GM10248 (cell line): ENCODE results near the gene MORN5.

ENCODE experiments used
- CTCF ChIA-PET: fragments of 300-600 bp; sonication (Branson Sonifier 250); formaldehyde crosslinking; extraction: SDS; loops from one replicate; lab custom pipeline; 2021; ENCODE audit warnings: antibody characterized with exemption; lab: Yijun Ruan, JAX
- POLR2A ChIA-PET: fragments of 350-650 bp; sonication (Branson Sonifier 250); formaldehyde crosslinking; extraction: SDS; loops from one replicate; lab custom pipeline; 2020; ENCODE audit warnings: antibody characterized with exemption; lab: Yijun Ruan, JAX
- DNase-seq: peaks from one replicate; pipeline ENCODE4 v3.0.0; 2012; ENCODE audit errors: extremely low spot score
- TF ChIP-seq, protein P1 (sequence below): IDR thresholded peaks from 2 replicates; pipeline ENCODE4 v1.5.1; 2012; ENCODE audit warnings: mild to moderate bottlenecking, low read depth; ENCODE audit errors: extremely low read depth, missing control alignments, control extremely low read depth

The MORN5 gene

DNA sequence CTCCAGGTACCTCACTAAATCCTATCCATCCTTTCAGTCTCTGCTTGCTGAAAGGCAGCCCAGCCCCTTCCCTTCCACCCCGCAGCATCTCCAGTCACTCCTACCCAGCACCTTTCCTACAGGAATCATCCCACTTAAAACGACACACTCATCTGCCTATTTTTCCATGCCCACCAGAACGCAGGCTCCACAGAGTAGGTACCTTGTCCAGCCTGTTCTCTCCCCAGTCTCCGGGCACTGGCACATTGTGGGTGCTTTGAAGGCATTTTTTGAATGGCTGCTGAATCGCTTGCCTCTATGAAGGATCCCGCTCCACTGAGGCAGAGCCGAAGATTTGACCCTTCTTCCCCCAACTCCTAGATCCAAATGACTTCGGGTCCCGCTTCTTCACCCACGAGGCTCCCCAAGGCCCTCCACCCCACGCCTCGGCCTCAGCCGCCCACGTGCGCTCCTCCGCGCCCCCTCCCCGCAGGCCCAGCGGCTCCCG is 53.4 kb downstream of the MORN5 start:
- ChIA-PET CTCF (no interaction called here), POLR2A (no interaction called here)
- DNase-seq: no peak
- TF ChIP-seq, protein P1, sequence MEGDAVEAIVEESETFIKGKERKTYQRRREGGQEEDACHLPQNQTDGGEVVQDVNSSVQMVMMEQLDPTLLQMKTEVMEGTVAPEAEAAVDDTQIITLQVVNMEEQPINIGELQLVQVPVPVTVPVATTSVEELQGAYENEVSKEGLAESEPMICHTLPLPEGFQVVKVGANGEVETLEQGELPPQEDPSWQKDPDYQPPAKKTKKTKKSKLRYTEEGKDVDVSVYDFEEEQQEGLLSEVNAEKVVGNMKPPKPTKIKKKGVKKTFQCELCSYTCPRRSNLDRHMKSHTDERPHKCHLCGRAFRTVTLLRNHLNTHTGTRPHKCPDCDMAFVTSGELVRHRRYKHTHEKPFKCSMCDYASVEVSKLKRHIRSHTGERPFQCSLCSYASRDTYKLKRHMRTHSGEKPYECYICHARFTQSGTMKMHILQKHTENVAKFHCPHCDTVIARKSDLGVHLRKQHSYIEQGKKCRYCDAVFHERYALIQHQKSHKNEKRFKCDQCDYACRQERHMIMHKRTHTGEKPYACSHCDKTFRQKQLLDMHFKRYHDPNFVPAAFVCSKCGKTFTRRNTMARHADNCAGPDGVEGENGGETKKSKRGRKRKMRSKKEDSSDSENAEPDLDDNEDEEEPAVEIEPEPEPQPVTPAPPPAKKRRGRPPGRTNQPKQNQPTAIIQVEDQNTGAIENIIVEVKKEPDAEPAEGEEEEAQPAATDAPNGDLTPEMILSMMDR: no peak

GRCh38 chr9:122213589-122214413 is 54.1 kb downstream of the MORN5 start:
- ChIA-PET POLR2A (interaction anchor here (0.6 kb wide), 2 partner anchors 33 to 71 kb away, joined by 3 to 8 read pairs; no protein-coding TSS in a partner anchor), CTCF (no interaction called here)
- peak; percentile 87 for DNase-seq

DNA sequence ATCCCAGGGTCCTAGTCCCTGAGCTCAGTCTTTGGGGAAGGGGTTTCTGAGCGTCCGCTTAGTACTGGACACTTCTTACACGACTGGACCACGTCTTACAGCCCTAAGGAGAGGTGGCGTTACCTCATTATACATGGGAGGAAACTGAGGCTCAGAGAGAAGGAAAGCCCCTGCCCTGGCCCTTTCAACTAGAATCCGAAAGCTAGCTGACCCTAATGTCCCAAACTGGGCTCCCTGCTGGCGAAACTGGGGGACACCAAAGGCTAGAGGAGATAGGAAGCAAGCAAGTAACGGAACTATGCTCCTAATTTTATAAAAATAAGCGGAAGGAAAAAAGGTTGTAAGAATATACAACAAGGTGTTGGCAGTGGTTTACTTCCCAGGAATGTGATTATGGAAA is 54.8 kb downstream of the MORN5 start:
- TF ChIP-seq, protein P1: no peak
- POLR2A ChIA-PET: interaction anchor here (0.6 kb wide), 2 partner anchors 32 to 70 kb away, joined by 3 to 8 read pairs; no protein-coding TSS in a partner anchor
- CTCF ChIA-PET: no interaction called here

More at GRCh38 chr9:122213589-122214413, 54.1 kb downstream of the MORN5 start:
- TF ChIP-seq, protein P1: no peak

GRCh38 chr9:122215663-122216062 is 56.0 kb downstream of the MORN5 start:
- no peak for DNase-seq
- TF ChIP-seq, protein P1: no peak
- CTCF ChIA-PET: interaction anchor here (1.5 kb wide), 1 partner anchor 93 kb away, joined by 3 read pairs; no protein-coding TSS in a partner anchor
- POLR2A ChIA-PET: no interaction called here

More for the DNA sequence above, 54.8 kb downstream of the MORN5 start:
- DNase-seq: no peak

DNA sequence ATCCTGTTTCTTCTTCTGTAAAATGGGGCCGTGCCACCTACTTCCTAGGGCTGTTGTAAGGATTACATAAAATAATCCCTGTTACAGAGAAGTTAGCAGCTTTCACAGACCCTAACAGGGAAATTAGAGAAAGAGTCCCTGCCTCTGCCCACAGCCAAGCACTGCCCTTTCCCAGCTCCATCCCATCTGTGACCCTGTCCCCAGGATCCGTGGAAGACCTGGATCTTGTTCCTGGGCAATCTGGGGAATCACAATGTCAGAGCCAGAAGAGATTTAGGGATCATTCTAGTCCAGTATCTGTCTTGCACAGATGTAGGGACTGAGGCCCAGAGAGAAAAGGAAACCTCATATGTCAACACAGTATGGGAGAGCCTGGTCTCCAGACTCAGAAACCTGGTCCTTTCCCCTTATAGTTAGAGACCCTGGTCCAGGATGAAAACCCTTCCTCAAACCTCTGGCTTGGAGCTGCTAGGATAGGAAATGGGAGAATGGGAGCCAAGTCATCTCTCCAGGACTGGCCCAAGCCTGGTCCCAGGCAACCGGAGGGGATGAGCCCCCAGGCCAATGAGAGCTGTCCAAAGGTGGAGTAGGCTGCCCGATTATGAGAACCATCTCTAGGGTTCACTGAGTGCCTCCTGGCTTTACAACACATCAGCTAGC is 56.6 kb downstream of the MORN5 start:
- TF ChIP-seq, protein P1: no peak
- DNase-seq: no peak
- CTCF ChIA-PET: interaction anchor here (1.5 kb wide), 1 partner anchor 94 kb away, joined by 3 read pairs; no protein-coding TSS in a partner anchor
- POLR2A ChIA-PET: no interaction called here

DNA sequence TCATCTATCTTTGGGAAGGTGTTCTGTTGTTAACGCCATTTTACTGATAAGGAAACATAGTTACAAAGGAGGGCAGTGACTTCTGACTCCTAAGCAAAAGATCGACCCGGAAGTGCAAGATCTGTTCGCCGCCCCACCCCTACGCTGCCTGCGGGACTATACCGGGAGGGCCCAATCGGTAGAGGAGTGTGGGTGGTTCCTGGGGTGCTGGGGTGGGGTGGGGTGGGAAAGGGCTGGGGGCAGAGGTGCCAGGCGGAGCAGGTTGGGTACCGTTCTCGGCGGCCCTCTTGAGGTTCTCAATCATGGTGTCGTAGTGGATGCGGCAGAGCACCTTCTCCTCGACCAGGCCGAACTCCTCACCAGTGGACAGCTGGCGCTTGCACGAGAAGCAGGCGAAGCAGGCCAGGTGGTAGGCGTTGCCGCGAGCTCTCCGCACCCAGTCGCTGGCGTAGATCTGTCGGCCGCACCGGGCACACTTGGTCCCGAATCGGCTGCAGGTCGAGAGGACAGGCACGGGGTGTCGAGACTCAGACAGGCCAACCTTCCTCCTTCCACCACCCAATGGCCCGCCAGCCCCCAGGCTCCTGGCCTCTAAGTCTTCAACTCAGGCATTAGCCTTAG is 57.2 kb downstream of the MORN5 start:
- ChIA-PET POLR2A (no interaction called here), CTCF (interaction anchor here (1.5 kb wide), 1 partner anchor 94 kb away, joined by 3 read pairs; no protein-coding TSS in a partner anchor)
- TF ChIP-seq, protein P1: no peak
- DNase-seq: no peak
